Brain microvascular endothelial cell (primary cell): ENCODE measurements around the gene ADPRHL1.

Experiments used
- DNase-seq: peaks from one replicate; pipeline ENCODE4 v3.0.0-alpha.2; 2020
- H3K27ac ChIP-seq: fragments of 250-450 bp; sonication (Bioruptor Pico); 2 replicates; pipeline ENCODE4 v1.5.1; 2020; ENCODE audit warnings: mild to moderate bottlenecking, moderate library complexity
- H3K27me3 ChIP-seq: fragments of 250-450 bp; sonication (Bioruptor Pico); replicated peaks from 2 replicates; pipeline ENCODE4 v1.5.1; 2020; ENCODE audit warnings: mild to moderate bottlenecking
- H3K36me3 ChIP-seq: fragments of 250-450 bp; sonication (Bioruptor Pico); replicated peaks from 2 replicates; pipeline ENCODE4 v1.5.1; 2020; ENCODE audit warnings: mild to moderate bottlenecking
- H3K4me3 ChIP-seq: 2 replicates; pipeline ENCODE4 v1.5.1; 2011; ENCODE audit warnings: low read depth, mild to moderate bottlenecking, control low read depth, low read length, moderate library complexity
- in situ Hi-C: cut with HindIII; loops from 2 replicates; pipeline ENCODE4 v1.10.0; 2017; ENCODE audit warnings: low sequenced_read_pairs, low pct_ligation_motif_present
- TF ChIP-seq, protein P1 (sequence below): IDR thresholded peaks from 2 replicates; pipeline ENCODE4 v1.5.1; 2011; ENCODE audit warnings: low read depth, mild to moderate bottlenecking, moderate library complexity, low read length, control low read depth, inconsistent platforms; ENCODE audit errors: missing control alignments

ADPRHL1 gene

DNA sequence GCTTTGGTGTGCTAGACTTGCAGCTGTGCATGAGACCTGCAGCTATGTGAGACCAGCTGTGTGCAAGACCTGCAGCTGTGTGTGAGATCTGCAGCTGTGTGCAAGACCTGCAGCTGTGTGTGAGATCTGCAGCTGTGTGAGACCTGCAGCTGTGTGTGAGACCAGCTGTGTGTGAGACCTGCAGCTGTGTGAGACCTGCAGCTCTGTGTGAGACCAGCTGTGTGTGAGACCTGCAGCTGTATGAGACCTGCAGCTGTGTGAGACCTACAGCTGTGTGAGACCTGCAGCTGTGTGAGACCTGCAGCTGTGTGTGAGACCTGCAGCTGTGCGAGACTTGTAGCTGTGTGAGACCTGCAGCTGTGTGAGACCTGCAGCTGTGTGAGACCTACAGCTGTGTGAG is 43.9 kb upstream of the ADPRHL1 start:
- TF ChIP-seq, protein P1, sequence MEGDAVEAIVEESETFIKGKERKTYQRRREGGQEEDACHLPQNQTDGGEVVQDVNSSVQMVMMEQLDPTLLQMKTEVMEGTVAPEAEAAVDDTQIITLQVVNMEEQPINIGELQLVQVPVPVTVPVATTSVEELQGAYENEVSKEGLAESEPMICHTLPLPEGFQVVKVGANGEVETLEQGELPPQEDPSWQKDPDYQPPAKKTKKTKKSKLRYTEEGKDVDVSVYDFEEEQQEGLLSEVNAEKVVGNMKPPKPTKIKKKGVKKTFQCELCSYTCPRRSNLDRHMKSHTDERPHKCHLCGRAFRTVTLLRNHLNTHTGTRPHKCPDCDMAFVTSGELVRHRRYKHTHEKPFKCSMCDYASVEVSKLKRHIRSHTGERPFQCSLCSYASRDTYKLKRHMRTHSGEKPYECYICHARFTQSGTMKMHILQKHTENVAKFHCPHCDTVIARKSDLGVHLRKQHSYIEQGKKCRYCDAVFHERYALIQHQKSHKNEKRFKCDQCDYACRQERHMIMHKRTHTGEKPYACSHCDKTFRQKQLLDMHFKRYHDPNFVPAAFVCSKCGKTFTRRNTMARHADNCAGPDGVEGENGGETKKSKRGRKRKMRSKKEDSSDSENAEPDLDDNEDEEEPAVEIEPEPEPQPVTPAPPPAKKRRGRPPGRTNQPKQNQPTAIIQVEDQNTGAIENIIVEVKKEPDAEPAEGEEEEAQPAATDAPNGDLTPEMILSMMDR, result no peak
- peaks cover 54% of the 10 kb centered on the region for H3K36me3 ChIP-seq
- H3K27me3 ChIP-seq, result no peaks in the 10 kb centered on the region
- in situ Hi-C loops, result no loop called here
- H3K27ac ChIP-seq, result no peak overlapping the region
- no peak overlapping the region for H3K4me3 ChIP-seq
- DNase-seq, result no peak

GRCh38 chr13:113495494-113496210 is 42.4 kb upstream of the ADPRHL1 start:
- no peak for DNase-seq
- Histone ChIP-seq H3K4me3 (peak overlapping the region; percentile 6), H3K36me3 (peaks cover 38% of the 10 kb centered on the region), H3K27ac (no peak overlapping the region), H3K27me3 (no peaks in the 10 kb centered on the region)
- TF ChIP-seq, protein P1, result peak; percentile 32
- in situ Hi-C loops, result no loop called here

GRCh38 chr13:113493315-113493951 is 40.1 kb upstream of the ADPRHL1 start:
- peak; percentile 79 for DNase-seq
- TF ChIP-seq, protein P1, result no peak
- in situ Hi-C loops, result no loop called here
- H3K27ac ChIP-seq, result peak overlapping the region; percentile 75
- H3K36me3 ChIP-seq, result peaks cover 22% of the 10 kb centered on the region
- H3K27me3 ChIP-seq, result no peaks in the 10 kb centered on the region
- peak overlapping the region; percentile 18 for H3K4me3 ChIP-seq

GRCh38 chr13:113491982-113492381 is 38.7 kb upstream of the ADPRHL1 start:
- peak overlapping the region; percentile 77 for H3K4me3 ChIP-seq
- no peak overlapping the region for H3K27ac ChIP-seq
- in situ Hi-C loops, result no loop called here
- H3K27me3 ChIP-seq, result no peaks in the 10 kb centered on the region
- TF ChIP-seq, protein P1, result no peak
- H3K36me3 ChIP-seq, result peaks cover 13% of the 10 kb centered on the region
- DNase-seq, result no peak

GRCh38 chr13:113491418-113491883 is 38.2 kb upstream of the ADPRHL1 start:
- H3K27me3 ChIP-seq, result no peaks in the 10 kb centered on the region
- peaks cover 8% of the 10 kb centered on the region for H3K36me3 ChIP-seq
- in situ Hi-C loops, result no loop called here
- peak overlapping the region; percentile 77 for H3K4me3 ChIP-seq
- TF ChIP-seq, protein P1, result no peak
- DNase-seq, result no peak
- H3K27ac ChIP-seq, result peak overlapping the region; percentile 58
